SK-N-SH (cell line): Measurements from ENCODE around the gene ZEB1.

Experiments used
- FOXM1 ChIP-seq: IDR thresholded peaks from 2 replicates; pipeline ENCODE4 v1.4.0; 2012; ENCODE audit warnings: low read depth, mild to moderate bottlenecking
- NRF1 ChIP-seq: IDR thresholded peaks from 2 replicates; pipeline ENCODE4 v1.6.1; 2012; ENCODE audit warnings: low read depth, mild to moderate bottlenecking, low read length
- POLR2AphosphoS5 ChIP-seq: IDR thresholded peaks from 2 replicates; pipeline ENCODE4 v1.6.1; 2012; ENCODE audit warnings: low read depth, low read length
- RAD21 ChIP-seq: IDR thresholded peaks from 2 replicates; pipeline ENCODE4 v1.6.1; 2012; ENCODE audit warnings: mild to moderate bottlenecking, low read length
- RFX5 ChIP-seq: IDR thresholded peaks from 2 replicates; pipeline ENCODE4 v1.6.1; 2012; ENCODE audit warnings: mild to moderate bottlenecking, improper control_type of control experiment, low read length
- TCF12 ChIP-seq: IDR thresholded peaks from 2 replicates; pipeline ENCODE4 v1.4.0; 2012
- TF ChIP-seq, protein P1 (sequence below): IDR thresholded peaks from 2 replicates; pipeline ENCODE4 v1.6.1; 2012; ENCODE audit warnings: mild to moderate bottlenecking, low read depth, low read length, moderate library complexity
- TF ChIP-seq, protein P2 (sequence below): fragments of 200-600 bp; sonication (generic); IDR thresholded peaks from 2 replicates; pipeline ENCODE4 v1.6.1; 2017; ENCODE audit warnings: antibody characterized with exemption, mild to moderate bottlenecking, moderate library complexity
- TF ChIP-seq, protein P3 (sequence below): fragments of 150-350 bp; IDR thresholded peaks from 2 replicates; pipeline ENCODE4 v1.6.1; 2016; ENCODE audit warnings: mild to moderate bottlenecking, low read depth, low read length

DNA sequence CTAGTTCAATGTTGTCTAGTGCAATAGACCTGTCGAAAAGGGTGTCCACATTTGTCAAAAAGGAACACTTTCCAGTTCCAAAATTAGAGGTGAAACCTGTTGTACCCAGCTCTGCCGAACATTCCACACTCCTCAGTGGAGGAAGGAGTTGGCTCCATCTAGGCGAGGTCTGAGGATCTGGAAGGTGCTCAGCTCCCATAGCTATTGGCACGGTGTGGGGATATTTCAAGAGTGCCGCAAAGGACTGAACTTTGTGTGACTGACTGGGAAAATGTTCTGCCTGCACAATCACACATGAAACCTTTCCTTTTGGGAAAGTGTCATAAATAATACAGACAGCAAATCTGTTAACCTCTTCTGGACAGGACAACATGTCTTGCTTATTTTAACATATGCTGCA, 48.1 kb upstream of the ZEB1 start:
- TF ChIP-seq RAD21 (no peak), POLR2AphosphoS5 (no peak), TCF12 (no peak), NRF1 (no peak), FOXM1 (no peak), RFX5 (no peak)
- TF ChIP-seq, protein P1, sequence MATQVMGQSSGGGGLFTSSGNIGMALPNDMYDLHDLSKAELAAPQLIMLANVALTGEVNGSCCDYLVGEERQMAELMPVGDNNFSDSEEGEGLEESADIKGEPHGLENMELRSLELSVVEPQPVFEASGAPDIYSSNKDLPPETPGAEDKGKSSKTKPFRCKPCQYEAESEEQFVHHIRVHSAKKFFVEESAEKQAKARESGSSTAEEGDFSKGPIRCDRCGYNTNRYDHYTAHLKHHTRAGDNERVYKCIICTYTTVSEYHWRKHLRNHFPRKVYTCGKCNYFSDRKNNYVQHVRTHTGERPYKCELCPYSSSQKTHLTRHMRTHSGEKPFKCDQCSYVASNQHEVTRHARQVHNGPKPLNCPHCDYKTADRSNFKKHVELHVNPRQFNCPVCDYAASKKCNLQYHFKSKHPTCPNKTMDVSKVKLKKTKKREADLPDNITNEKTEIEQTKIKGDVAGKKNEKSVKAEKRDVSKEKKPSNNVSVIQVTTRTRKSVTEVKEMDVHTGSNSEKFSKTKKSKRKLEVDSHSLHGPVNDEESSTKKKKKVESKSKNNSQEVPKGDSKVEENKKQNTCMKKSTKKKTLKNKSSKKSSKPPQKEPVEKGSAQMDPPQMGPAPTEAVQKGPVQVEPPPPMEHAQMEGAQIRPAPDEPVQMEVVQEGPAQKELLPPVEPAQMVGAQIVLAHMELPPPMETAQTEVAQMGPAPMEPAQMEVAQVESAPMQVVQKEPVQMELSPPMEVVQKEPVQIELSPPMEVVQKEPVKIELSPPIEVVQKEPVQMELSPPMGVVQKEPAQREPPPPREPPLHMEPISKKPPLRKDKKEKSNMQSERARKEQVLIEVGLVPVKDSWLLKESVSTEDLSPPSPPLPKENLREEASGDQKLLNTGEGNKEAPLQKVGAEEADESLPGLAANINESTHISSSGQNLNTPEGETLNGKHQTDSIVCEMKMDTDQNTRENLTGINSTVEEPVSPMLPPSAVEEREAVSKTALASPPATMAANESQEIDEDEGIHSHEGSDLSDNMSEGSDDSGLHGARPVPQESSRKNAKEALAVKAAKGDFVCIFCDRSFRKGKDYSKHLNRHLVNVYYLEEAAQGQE = no peak
- TF ChIP-seq, protein P2, sequence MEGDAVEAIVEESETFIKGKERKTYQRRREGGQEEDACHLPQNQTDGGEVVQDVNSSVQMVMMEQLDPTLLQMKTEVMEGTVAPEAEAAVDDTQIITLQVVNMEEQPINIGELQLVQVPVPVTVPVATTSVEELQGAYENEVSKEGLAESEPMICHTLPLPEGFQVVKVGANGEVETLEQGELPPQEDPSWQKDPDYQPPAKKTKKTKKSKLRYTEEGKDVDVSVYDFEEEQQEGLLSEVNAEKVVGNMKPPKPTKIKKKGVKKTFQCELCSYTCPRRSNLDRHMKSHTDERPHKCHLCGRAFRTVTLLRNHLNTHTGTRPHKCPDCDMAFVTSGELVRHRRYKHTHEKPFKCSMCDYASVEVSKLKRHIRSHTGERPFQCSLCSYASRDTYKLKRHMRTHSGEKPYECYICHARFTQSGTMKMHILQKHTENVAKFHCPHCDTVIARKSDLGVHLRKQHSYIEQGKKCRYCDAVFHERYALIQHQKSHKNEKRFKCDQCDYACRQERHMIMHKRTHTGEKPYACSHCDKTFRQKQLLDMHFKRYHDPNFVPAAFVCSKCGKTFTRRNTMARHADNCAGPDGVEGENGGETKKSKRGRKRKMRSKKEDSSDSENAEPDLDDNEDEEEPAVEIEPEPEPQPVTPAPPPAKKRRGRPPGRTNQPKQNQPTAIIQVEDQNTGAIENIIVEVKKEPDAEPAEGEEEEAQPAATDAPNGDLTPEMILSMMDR = no peak
- TF ChIP-seq, protein P3, sequence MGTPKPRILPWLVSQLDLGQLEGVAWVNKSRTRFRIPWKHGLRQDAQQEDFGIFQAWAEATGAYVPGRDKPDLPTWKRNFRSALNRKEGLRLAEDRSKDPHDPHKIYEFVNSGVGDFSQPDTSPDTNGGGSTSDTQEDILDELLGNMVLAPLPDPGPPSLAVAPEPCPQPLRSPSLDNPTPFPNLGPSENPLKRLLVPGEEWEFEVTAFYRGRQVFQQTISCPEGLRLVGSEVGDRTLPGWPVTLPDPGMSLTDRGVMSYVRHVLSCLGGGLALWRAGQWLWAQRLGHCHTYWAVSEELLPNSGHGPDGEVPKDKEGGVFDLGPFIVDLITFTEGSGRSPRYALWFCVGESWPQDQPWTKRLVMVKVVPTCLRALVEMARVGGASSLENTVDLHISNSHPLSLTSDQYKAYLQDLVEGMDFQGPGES = no peak
